Kidney epithelial cell (primary cell): ENCODE results near the gene CHRNA9. TPM values are rescaled to one million over a fixed set of nuclear protein-coding genes. Genes with fewer than 3 reads are reported as not detected.

Experiments
- DNase-seq: peaks from one replicate; pipeline ENCODE4 v3.0.0-alpha.2; 2010; ENCODE audit warnings: low read depth
- H3K27me3 ChIP-seq: 2 replicates; pipeline ENCODE4 v1.6.0; 2011; ENCODE audit warnings: low read length; ENCODE audit not compliant: control insufficient read depth, insufficient read depth
- H3K36me3 ChIP-seq: 2 replicates; pipeline ENCODE4 v1.5.1; 2011; ENCODE audit warnings: low read length; ENCODE audit not compliant: control insufficient read depth, insufficient read depth
- H3K4me3 ChIP-seq: 2 replicates; pipeline ENCODE4 v1.5.1; 2011; ENCODE audit warnings: low read depth, mild to moderate bottlenecking, control low read depth, low read length
- total RNA-seq: library from RNA; depleted of rRNA; stranded (reverse); fragments of >200 nt; gene quantifications from 2 replicates; pipeline ENCODE4 v1.2.3, GENCODE V29; 2015
- TF ChIP-seq, protein P1 (sequence below): IDR thresholded peaks from 2 replicates; pipeline ENCODE4 v1.5.1; 2011; ENCODE audit warnings: mild to moderate bottlenecking, moderate library complexity, low read length, control low read depth, inconsistent platforms; ENCODE audit not compliant: insufficient read depth, poor library complexity, severe bottlenecking

Gene CHRNA9
- total RNA-seq, 1 donor from 2014 or later = not detected

DNA sequence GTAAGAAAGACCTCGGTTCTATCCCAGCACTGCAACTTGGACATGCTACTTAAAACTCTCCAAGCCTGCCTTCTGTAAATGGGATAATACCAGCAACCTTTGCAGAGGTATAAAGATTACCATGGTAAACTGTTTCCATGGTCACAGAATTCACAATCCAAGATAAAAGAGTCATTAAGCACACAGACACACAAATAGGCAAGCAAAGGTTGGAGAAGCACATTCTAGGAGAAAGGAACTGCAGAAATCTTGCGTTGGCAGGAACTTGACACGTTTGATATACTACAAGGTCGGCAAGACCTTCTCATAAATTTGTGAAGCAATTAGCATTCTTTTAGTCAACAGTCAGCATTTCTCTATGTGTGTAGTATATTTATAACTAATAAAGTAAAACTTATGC is 12.3 kb upstream of the CHRNA9 start:
- Histone ChIP-seq H3K36me3 (no peaks in the 10 kb centered on the region), H3K4me3 (no peak overlapping the region), H3K27me3 (no peaks in the 10 kb centered on the region)
- TF ChIP-seq, protein P1, sequence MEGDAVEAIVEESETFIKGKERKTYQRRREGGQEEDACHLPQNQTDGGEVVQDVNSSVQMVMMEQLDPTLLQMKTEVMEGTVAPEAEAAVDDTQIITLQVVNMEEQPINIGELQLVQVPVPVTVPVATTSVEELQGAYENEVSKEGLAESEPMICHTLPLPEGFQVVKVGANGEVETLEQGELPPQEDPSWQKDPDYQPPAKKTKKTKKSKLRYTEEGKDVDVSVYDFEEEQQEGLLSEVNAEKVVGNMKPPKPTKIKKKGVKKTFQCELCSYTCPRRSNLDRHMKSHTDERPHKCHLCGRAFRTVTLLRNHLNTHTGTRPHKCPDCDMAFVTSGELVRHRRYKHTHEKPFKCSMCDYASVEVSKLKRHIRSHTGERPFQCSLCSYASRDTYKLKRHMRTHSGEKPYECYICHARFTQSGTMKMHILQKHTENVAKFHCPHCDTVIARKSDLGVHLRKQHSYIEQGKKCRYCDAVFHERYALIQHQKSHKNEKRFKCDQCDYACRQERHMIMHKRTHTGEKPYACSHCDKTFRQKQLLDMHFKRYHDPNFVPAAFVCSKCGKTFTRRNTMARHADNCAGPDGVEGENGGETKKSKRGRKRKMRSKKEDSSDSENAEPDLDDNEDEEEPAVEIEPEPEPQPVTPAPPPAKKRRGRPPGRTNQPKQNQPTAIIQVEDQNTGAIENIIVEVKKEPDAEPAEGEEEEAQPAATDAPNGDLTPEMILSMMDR = no peak
- no peak for DNase-seq

DNA sequence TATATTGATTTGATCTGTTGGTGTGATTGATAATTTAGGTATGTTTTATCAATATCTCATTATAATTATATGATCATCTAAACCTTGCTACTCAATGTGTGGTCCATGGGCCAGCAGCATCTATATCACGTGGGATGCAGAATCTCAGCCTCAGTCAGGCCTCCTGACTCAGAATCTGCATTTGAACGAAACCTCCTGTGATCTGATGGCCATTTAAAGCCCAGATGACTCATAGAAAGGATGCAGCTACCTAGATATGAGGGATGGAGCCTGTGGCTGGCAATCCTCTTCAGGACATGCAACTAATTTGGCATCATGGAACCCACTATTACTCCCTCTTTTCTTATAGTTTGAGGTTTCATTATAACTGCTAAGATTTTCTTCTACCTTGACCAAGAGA is 11.3 kb upstream of the CHRNA9 start:
- no peaks in the 10 kb centered on the region for H3K36me3 ChIP-seq
- TF ChIP-seq, protein P1 = no peak
- H3K4me3 ChIP-seq = no peak overlapping the region
- no peaks in the 10 kb centered on the region for H3K27me3 ChIP-seq
- DNase-seq = no peak

- DNase-seq = no peak
- Histone ChIP-seq H3K4me3 (no peak overlapping the region), H3K36me3 (no peaks in the 10 kb centered on the region), H3K27me3 (no peaks in the 10 kb centered on the region)
- TF ChIP-seq, protein P1 = peak; percentile 84
Measured at GRCh38 chr4:40325406-40326019, 9.6 kb upstream of the CHRNA9 start.

- no peak overlapping the region for H3K4me3 ChIP-seq
- no peaks in the 10 kb centered on the region for H3K27me3 ChIP-seq
- no peaks in the 10 kb centered on the region for H3K36me3 ChIP-seq
- TF ChIP-seq, protein P1 = no peak
- no peak for DNase-seq
Measured at GRCh38 chr4:40327340-40327739, 7.8 kb upstream of the CHRNA9 start.

GRCh38 chr4:40328383-40328782 is 6.8 kb upstream of the CHRNA9 start:
- Histone ChIP-seq H3K4me3 (no peak overlapping the region), H3K36me3 (no peaks in the 10 kb centered on the region), H3K27me3 (no peaks in the 10 kb centered on the region)
- TF ChIP-seq, protein P1 = no peak
- no peak for DNase-seq

DNA sequence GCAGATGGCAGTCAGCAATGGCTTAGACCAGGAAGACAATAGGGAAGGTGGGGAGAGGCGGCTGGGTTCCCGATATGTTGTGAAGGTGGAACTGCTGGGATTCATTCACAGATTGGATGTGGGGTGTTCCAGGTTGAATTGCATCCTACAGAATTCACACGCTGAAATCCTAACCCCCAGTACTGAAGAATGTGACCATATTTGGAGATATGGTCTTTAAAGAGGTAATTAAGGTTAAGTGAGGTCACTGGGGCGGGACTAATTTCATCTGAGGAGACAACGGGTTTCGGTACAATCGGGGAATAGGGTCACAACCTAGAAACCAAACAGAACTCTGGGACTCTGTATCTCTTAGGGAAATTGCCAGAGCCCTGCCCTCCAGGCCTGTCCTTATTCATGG is 5.3 kb upstream of the CHRNA9 start:
- Histone ChIP-seq H3K27me3 (no peaks in the 10 kb centered on the region), H3K4me3 (no peak overlapping the region), H3K36me3 (no peaks in the 10 kb centered on the region)
- DNase-seq = no peak
- TF ChIP-seq, protein P1 = no peak
